Islet of Langerhans (tissue), 1 donor: ENCODE results near the gene ZNRF3.
"Not testable (repeated sequence)": the region's sequence is repeated elsewhere in the genome, so short reads cannot be mapped to it uniquely, and the experiment has no call there.

ENCODE experiments used
- FAIRE-seq: peaks from one replicate; lab custom pipeline; 2011; peaks lifted over from hg19 to GRCh38; lab: Jason Lieb, UNC

Gene ZNRF3

DNA sequence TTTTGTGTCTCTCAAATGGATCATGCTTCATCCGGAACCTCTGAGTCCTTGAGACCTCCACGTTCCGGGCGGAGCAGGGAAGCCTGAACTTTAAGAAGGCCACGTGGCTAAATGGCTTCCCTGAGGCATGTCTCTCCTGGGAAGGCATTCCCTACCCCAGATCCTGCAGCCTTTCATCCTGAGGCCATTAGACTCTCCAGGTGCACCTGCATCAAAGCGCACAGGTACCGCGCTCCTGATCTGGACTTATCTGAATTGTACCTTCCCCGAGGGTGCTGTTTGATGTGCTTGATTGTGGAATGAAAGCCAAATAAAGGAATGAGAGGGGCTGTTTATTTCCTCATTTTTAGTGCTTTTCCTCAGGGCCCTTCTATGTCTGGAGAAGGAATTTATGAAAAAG, 155.8 kb downstream of the ZNRF3 start:
- FAIRE-seq: no peak

DNA sequence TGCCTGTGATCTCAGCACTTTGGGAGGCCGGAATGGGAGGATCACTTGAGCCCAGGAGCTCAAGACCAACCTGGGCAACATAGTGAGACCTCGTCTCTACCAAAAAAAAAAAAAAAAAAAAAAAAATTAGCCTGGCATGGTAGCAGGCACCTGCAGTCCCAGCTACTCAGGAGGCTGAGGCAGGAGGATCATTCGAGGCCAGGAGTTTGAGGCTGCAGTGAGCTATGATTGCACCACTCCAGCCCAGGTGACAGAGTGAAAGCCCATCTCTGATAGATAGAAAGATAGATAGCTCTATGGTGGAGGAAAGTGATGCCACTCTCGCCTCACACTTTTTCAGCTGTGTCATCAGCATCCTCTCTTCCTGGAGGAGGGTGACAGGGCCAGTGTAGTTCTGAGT, 156.3 kb downstream of the ZNRF3 start:
- FAIRE-seq: not testable (repeated sequence)

DNA sequence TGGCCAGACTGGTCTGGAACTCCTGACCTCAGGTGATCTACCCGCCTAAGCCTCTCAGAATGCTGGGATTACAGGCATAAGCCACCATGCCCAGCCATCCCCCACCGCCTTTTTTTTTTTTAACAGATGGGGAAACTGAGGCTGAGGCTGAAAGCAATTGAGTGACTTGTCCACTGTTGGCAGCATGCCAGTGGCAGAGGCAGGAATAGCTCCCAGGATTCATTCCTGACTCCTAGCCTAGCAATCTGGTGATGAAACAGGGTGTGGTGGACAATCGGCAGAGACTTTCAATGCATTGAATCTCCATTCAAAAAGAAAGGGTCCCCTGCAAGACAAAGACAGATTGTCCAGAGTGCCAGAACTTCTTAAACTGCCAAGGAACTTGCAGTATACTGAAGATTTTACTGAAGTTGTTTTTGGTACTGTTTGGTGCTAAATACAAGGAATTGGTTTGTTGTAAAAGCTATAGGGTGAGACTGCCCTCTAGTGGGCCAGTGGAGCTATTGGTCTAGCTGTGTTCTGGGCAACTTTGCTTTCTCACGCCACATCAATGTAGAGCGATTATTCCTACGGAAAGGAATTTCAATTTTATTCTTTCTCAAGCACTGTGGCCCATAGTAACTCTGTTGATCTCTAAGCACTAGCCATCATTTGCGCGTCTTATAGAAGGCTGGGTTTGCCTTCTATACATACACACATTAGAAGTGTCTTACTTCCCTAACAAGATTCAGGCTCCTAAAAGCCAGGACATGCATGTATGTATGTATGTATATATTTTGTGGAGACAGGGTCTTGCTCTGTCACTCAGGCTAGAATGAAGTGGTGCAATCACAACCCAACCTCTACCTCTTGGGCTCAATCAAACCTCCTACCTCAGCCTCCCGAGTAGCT, 157.3 kb downstream of the ZNRF3 start:
- peak; percentile 97 for FAIRE-seq

DNA sequence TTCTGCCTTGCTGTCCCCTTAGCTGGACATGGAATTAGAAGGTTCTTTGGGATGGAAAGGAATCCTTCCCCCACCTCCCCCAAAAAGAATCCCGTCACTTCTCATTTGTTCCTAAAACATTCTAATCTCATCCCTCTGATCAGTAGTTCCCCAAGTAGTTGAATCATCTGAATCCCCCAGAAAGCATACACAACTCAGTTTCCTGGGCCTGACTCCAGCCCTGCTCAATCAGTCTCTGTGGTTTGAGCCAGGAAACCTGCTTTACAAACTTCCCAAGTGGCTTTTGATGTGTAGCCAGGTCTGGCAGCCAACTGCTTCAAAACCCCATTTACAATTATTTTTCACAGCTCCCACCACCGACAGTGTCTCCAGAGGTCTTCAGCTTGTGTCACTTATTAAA, 158.0 kb downstream of the ZNRF3 start:
- FAIRE-seq: no peak

DNA sequence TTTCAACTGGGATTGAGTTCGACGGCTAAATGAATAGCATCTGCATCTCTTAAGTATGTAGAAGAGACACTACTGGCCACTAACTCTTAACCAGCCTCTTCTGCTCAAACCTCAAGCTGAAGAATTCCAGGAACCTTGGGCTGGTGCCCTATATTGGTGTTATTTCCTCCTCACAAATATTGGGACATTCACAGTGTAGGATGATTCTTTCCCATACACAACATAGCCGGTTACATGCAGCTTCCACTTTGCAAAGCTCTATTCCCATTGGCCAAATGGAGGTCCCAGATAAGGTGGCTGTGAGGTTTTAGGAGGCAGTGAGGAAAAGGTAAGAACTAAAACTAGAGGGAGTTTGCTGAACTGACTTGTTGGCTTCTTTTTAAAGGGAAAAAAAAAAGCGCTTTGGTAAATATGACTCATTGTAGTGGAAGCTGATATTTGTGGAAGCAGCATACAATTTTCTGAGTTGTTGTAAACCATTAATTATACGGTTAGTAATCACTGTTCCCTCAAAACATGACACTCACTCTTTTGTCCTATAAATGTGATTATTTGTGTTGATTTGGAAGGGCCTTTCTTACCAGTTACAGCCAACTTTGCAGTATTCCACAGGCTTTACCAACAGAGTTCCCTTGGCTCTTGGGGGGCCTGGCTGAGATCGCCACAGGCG, 160.7 kb downstream of the ZNRF3 start:
- FAIRE-seq: no peak

DNA sequence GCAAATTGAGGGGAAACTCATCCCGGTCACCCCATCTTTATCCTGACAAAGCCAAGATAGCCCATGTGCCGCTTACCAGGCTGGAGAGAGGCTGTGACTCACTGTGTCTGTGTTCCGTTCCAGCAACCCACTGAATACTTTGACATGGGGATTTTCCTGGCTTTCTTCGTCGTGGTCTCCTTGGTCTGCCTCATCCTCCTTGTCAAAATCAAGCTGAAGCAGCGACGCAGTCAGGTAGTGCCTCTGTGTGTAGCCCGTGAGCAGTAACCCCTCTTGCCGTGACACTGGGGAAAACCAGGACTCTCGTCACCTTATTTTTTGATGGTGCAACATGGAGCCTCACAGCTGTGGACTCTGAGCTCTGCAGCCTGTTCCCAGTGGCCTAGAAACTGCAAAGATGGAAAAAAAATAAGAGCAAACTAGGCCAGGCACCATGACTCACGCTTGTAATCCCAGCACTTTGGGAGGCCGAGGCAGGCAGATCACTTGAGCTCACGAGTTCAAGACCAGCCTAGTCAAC, 161.3 kb downstream of the ZNRF3 start:
- FAIRE-seq: no peak

DNA sequence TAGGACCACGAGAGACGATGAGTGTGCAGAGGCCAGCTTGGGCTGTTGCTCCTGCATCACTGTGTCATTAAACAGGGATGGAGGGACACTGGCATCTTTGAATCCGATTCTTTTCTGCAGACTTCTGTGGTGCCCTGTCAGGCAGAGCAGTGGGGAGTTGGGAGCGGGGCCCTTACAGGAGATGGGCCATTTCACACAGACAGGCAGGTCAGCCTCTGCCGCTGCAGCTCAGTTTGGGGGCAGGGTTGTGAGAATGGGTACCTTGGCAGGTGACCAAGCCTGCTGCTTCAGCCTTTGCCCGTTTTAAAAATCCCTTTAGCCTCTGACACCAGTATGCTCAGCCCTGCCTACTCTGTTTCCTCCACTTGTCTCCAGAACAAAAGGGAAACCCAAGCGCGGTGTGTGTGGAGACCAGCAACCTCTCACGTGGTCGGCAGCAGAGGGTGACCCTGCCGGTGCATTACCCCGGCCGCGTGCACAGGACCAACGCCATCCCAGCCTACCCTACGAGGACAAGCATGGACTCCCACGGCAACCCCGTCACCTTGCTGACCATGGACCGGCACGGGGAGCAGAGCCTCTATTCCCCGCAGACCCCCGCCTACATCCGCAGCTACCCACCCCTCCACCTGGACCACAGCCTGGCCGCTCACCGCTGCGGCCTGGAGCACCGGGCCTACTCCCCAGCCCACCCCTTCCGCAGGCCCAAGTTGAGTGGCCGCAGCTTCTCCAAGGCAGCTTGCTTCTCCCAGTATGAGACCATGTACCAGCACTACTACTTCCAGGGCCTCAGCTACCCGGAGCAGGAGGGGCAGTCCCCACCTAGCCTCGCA, 165.7 kb downstream of the ZNRF3 start:
- no peak for FAIRE-seq

DNA sequence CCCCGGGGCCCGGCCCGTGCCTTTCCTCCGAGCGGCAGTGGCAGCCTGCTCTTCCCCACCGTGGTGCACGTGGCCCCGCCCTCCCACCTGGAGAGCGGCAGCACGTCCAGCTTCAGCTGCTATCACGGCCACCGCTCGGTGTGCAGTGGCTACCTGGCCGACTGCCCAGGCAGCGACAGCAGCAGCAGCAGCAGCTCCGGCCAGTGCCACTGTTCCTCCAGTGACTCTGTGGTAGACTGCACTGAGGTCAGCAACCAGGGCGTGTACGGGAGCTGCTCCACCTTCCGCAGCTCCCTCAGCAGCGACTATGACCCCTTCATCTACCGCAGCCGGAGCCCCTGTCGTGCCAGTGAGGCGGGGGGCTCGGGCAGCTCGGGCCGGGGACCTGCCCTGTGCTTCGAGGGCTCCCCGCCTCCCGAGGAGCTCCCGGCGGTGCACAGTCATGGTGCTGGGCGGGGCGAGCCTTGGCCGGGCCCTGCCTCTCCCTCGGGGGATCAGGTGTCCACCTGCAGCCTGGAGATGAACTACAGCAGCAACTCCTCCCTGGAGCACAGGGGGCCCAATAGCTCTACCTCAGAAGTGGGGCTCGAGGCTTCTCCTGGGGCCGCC, 166.4 kb downstream of the ZNRF3 start:
- FAIRE-seq: no peak

DNA sequence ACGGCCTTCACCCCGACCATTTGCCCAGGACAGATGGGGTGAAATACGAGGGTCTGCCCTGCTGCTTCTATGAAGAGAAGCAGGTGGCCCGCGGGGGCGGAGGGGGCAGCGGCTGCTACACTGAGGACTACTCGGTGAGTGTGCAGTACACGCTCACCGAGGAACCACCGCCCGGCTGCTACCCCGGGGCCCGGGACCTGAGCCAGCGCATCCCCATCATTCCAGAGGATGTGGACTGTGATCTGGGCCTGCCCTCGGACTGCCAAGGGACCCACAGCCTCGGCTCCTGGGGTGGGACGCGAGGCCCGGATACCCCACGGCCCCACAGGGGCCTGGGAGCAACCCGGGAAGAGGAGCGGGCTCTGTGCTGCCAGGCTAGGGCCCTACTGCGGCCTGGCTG, 167.1 kb downstream of the ZNRF3 start:
- no peak for FAIRE-seq

DNA sequence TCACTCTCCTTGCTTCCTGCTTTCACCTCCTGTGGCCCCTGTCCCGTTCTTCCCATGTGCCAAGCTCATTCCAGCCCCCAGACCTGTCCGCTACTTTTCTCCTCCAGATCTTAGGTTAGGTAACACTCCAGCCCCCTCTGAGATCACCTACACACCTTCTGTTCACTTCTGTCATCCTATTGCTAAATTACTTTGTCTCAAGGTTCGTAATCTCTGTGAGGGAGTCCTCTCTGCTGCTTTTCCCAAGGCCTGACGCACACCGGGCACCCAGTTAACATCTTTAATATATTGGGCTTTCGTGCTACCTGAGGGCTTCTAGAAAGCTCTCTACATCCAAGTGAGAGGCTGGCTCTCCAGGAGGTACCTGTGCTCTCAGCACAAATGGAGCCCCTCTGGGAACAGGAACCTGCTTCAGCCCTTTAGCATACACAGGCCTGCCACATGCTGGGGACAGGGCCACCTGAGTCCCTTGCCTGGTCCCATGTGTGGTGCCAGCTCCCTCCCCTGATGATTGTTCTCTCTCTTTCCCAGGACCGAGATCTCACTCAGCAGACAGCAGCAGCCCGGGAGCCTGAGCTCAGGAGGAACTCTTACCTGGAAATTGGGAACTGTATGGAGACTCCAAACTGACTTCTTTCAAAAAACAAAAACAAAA, 169.8 kb downstream of the ZNRF3 start:
- no peak for FAIRE-seq

DNA sequence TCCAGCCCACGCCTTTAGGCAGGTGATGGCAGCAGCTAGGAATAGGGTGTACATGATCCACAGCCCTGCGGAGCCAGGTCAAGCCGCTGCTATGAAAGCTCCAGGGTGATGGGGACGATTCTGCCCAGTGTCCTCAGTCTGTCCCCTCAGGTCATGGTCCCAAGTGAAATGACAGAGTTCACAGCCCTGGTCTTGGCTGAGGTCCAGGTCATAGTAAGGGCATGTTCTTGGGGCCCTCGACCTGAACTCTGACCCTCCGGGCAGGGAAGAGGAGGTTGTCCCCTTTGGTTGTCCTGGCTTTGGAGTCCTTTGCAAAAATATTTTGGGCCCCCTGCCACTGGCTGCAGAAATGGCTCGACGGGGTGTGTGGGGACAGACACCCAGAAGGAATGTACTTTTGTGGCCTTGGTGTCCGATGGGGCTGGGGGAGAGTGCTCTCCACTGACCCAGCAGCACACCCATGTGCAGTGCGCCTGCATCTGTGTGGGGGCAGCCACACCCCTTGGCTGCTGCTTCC, 170.9 kb downstream of the ZNRF3 start:
- no peak for FAIRE-seq

DNA sequence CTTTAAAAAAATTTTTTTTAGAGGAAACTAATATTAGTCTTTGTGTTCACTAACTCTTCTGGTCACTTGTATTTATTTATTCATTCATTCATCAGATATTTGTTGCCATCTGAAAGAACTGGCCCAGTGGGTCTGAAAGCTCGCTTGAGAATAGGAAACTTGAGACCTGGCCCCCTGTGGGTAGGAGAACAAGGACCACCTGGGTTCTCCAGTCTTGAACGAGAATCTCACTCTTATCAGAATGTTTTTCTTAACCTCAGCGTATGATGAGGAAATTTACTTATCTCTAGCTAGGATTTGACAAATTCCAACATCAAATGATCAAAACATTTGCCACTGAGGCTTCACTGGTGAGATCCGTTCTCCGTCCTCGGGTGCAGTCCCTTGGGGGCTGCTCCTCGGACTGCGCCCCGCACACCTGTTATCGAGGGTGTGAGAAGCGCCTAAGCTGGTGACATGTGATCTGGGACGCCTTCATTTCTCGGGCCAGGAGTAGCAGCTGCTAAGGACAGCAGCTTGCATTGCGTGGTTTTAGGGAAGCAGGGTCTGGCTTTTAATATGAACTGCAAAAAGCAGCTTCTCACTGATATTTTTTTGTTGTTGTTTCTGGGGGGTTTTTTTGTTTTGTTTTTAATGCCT, 171.9 kb downstream of the ZNRF3 start:
- FAIRE-seq: no peak

DNA sequence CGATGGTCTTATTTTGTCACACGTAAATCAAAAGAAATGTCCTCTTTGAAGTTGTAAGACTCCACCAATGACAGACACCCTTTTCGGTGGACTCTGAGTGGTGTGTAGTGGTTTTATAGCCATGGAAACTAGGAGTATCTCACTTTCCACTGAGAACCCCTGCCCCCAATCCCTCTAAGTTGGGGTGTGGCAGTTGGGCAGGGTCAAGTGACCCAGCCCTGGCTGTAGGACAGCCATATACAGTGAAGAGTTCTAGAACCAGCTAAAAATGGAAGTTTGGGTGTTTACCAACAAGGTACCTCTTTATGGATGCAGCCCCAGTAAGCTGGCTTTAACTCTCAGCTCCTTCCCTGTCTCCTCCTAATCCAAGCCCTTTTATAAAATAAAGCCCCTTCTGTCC, 173.1 kb downstream of the ZNRF3 start:
- FAIRE-seq: no peak

DNA sequence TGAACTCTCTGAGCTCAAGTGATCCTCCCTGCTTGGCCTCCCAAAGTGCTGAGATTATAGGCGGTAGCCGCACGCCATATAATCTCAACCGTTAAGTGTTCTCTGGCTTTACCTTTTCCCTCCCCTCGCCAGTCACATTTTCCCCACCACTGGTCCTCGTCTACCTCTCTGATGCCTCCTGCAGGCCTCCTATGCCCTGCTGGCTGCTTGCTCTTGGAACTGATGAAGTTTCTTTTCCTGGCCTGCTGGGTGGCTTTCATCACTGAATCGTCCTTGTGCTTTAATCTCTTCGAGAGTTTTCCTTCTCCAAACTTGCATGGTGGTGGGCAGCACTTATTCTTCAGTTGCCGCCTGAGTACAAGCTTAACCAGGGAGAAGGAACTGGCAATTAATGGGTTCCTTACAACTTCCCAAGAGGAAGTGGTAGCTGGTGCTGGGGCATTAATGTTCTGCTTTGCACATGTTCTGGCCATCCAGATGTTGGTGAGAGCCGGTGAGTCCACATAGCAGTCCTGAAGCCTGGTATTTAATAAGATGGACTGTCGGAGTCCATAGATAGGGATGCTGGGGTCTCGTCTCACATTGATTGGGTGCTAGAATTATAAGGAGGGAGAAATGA, 177.0 kb downstream of the ZNRF3 start:
- no peak for FAIRE-seq

DNA sequence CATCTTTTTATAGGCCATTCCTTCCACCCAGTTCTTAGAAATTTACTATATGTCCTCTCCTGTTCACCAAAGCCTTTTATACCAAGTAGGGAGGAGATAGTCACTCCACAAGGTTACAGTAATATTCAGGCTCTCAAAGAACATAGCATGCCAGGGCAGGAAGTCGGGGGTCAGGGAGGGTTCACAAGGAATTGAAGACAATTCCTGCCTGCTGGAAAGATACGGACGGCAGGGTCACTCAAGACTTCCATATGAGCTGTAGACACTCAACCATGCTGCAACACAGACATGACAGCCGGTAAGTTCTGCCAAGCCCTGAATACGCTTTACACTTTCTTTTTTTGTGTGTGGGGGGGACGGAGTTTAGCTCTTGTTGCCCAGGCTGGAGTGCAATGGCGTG, 177.6 kb downstream of the ZNRF3 start:
- no peak for FAIRE-seq

DNA sequence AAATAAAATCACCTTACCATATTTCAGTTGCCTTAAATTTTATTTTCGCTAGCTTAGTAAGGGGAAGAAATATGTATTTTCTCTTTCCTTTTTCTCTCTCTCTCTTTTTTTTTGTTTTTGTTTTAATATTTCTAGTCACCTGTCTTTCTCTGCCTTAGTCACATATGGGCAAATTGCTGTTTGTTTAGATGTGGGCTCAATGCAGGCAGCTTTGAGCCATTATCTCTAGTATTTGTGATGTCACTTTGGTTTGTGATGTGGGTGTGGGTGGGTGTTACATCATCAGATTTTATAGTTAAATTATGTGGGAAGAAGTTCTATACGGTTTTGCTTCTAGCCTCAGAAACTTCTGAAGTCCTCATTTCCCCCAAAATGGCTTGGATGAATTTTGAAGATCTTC, 178.4 kb downstream of the ZNRF3 start, which contains the start of gene C22orf31:
Gene C22orf31 (minus strand): TSS at position 59 of the 400 bp plus-strand sequence. CDS start 39 bp downstream, at position 20.
- FAIRE-seq: no peak

DNA sequence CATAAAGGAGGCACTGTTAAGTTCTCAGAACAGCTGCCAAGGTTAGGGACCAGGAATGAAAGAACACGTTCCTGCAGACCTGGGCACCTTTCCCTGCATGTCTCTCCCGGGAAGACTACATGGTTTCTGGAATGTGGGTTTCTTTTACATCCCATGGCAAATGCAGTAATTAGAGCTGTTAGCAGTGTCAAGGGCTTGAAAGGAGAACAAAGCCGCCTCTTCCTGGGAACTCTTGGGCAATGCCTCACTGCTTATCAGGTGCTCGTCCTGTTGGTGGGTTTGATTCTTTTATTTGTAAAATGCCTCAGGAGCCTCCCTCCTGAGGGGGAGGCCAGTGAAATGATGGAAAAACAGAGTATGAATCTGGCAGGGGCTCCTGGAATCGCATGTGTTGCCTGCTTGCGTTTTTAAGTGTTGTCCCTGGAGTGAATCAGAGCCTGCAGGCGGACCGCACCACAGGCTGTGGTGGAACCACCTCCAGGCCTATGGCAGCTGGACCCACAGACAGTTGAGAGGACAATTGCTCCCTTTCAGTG, 179.0 kb downstream of the ZNRF3 start:
- FAIRE-seq: no peak

DNA sequence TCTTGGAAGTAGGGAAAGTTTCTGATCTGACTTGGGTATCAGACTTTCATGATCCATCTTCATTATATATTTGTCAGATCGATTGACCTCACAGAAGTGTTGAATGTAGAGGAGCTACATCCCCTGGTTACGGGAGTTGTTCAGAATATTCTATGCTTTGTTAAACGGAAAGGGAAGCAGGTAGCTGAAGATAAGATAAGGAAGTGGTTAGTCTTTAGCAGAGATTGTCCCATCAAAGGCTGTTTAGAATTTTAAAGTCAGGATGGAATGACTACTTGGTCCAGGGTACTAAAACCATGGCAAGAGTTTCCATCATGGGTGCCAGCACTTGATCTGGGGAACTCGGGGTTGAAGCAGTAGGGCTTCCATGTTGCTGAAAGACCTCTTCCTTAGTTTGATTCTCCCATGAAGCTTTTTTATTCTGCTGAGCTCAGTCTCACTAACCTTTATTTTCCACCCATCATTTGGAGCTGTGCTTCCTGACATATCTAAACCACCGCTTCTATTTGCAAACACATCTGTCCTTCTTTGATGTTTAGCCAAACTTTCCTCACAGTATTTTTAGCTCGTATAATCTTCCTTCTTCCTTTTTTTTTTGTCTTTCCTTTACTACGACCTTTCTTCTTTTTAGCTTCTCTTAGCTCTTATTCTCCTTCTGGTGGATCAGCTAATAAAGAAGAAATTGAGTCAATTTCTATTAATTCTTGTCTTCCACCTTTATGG, 182.3 kb downstream of the ZNRF3 start:
- no peak for FAIRE-seq

DNA sequence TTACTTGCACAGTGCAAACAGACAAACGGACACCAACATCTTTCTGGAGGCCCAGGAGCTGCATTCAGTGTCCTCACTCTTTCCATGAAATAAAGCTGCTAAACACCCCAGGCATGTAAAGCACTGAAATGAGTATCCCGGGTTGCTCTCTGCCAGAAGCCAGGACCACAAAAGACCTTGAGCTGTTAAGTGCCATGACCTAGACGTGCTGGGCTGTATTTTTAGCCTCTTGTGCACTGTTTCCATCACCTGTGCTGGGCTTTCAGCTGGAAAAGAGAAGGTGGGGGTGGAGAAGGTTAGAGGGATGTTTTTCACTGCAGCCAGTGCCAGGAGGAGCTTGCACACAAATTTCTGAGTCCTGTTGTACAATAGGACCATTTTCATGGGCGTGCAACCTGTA, 186.1 kb downstream of the ZNRF3 start:
- no peak for FAIRE-seq
